H9 (cell line): ENCODE measurements around the gene TMCC2. TPM values are rescaled to one million over a fixed set of nuclear protein-coding genes. Genes with fewer than 3 reads are reported as not detected.

Experiments used
- DNase-seq: peaks from one replicate; pipeline ENCODE4 v3.0.0-alpha.2; 2017
- H2AFZ ChIP-seq: one replicate; pipeline ENCODE4 v1.6.1; 2013; ENCODE audit warnings: mild to moderate bottlenecking, low read length, control low read depth, moderate library complexity
- H2AK5ac ChIP-seq: 2 replicates; pipeline ENCODE4 v1.6.1; 2013; ENCODE audit warnings: low read length, control low read depth, mixed read lengths; ENCODE audit not compliant: insufficient read length
- H2BK120ac ChIP-seq: one replicate; pipeline ENCODE4 v1.6.1; 2013; ENCODE audit warnings: low read depth, mild to moderate bottlenecking, low read length, control low read depth, inconsistent platforms; ENCODE audit not compliant: poor library complexity, severe bottlenecking
- H2BK12ac ChIP-seq: 2 replicates; pipeline ENCODE4 v1.6.1; 2013; ENCODE audit warnings: low read length, control low read depth, mixed read lengths, low read depth; ENCODE audit not compliant: insufficient read length
- H2BK15ac ChIP-seq: 2 replicates; pipeline ENCODE4 v1.6.1; 2013; ENCODE audit warnings: low read depth, low read length, control low read depth
- H2BK20ac ChIP-seq: one replicate; pipeline ENCODE4 v1.6.1; 2013; ENCODE audit warnings: low read depth, mild to moderate bottlenecking, low read length, control low read depth, inconsistent platforms; ENCODE audit not compliant: poor library complexity, severe bottlenecking
- H2BK5ac ChIP-seq: 2 replicates; pipeline ENCODE4 v1.6.1; 2013; ENCODE audit warnings: low read length, control low read depth, mixed read lengths; ENCODE audit not compliant: insufficient read length
- H3K14ac ChIP-seq: 2 replicates; pipeline ENCODE4 v1.6.1; 2013; ENCODE audit warnings: low read length, control low read depth; ENCODE audit not compliant: insufficient read depth
- H3K18ac ChIP-seq: 2 replicates; pipeline ENCODE4 v1.6.1; 2013; ENCODE audit warnings: low read depth, mild to moderate bottlenecking, mixed read lengths, low read length, control low read depth; ENCODE audit not compliant: insufficient read length
- H3K23ac ChIP-seq: 2 replicates; pipeline ENCODE4 v1.6.1; 2013; ENCODE audit warnings: low read length, control low read depth, mixed read lengths, low read depth; ENCODE audit not compliant: insufficient read length
- H3K23me2 ChIP-seq: 2 replicates; pipeline ENCODE4 v1.6.1; 2013; ENCODE audit warnings: low read depth, mild to moderate bottlenecking, mixed read lengths, low read length, control low read depth; ENCODE audit not compliant: insufficient read length, poor library complexity, severe bottlenecking
- H3K27ac ChIP-seq: 2 replicates; pipeline ENCODE4 v1.5.1; 2013; ENCODE audit warnings: low read length, control low read depth, mixed read lengths, low read depth; ENCODE audit not compliant: insufficient read length
- H3K27me3 ChIP-seq: 2 replicates; pipeline ENCODE4 v1.6.1; 2013; ENCODE audit warnings: low read length, control low read depth, inconsistent platforms; ENCODE audit not compliant: insufficient read depth
- H3K4ac ChIP-seq: 2 replicates; pipeline ENCODE4 v1.6.1; 2013; ENCODE audit warnings: low read depth, mild to moderate bottlenecking, control low read depth, inconsistent platforms, low read length, moderate library complexity
- H3K4me1 ChIP-seq: 2 replicates; pipeline ENCODE4 v1.6.1; 2013; ENCODE audit warnings: low read length, control low read depth, inconsistent platforms; ENCODE audit not compliant: insufficient read depth
- H3K4me2 ChIP-seq: 2 replicates; pipeline ENCODE4 v1.6.1; 2013; ENCODE audit warnings: low read length, control low read depth, mixed read lengths; ENCODE audit not compliant: insufficient read length, insufficient read depth
- H3K56ac ChIP-seq: 2 replicates; pipeline ENCODE4 v1.6.1; 2013; ENCODE audit warnings: low read depth, mild to moderate bottlenecking, mixed read lengths, low read length, control low read depth; ENCODE audit not compliant: insufficient read length
- H3K79me1 ChIP-seq: 2 replicates; pipeline ENCODE4 v1.6.1; 2013; ENCODE audit warnings: low read depth, mild to moderate bottlenecking, moderate library complexity, low read length, control low read depth, inconsistent platforms; ENCODE audit not compliant: insufficient read depth, poor library complexity, severe bottlenecking
- H3K79me2 ChIP-seq: 2 replicates; pipeline ENCODE4 v1.6.1; 2013; ENCODE audit warnings: low read length, control low read depth, inconsistent platforms; ENCODE audit not compliant: insufficient read depth
- H3K9ac ChIP-seq: 2 replicates; pipeline ENCODE4 v1.6.1; 2013; ENCODE audit warnings: low read length, control low read depth, mixed read lengths; ENCODE audit not compliant: insufficient read length; ENCODE audit errors: extremely low read depth
- H3K9me3 ChIP-seq: one replicate; pipeline ENCODE4 v1.6.1; 2013; ENCODE audit warnings: low read depth, low read length, inconsistent platforms; ENCODE audit not compliant: control insufficient read depth
- H3T11ph ChIP-seq: one replicate; pipeline ENCODE4 v1.6.1; 2013; ENCODE audit warnings: mild to moderate bottlenecking, low read length, control low read depth, inconsistent platforms
- H4K20me1 ChIP-seq: one replicate; pipeline ENCODE4 v1.6.1; 2013; ENCODE audit not compliant: control insufficient read depth, insufficient read length, insufficient read depth
- H4K5ac ChIP-seq: 2 replicates; pipeline ENCODE4 v1.6.1; 2013; ENCODE audit warnings: low read depth, mild to moderate bottlenecking, mixed read lengths, low read length, control low read depth; ENCODE audit not compliant: insufficient read length
- H4K8ac ChIP-seq: replicated peaks from 2 replicates; pipeline ENCODE4 v1.6.1; 2013; ENCODE audit warnings: low read length, control low read depth, mixed read lengths, low read depth; ENCODE audit not compliant: insufficient read length
- H4K91ac ChIP-seq: 2 replicates; pipeline ENCODE4 v1.6.1; 2013; ENCODE audit warnings: low read depth, mild to moderate bottlenecking, moderate library complexity, mixed read lengths, low read length, control low read depth; ENCODE audit not compliant: insufficient read length
- H3K27ac Mint-ChIP-seq, 3 experiments: 2 replicates in 2 of 3; 3 replicates in 1 of 3; pipeline ENCODE4 v1.8.0; 2020 to 2021; ENCODE audit warnings: mixed read lengths in 3 of 3, mild to moderate bottlenecking in 1 of 3, moderate library complexity in 1 of 3
- H3K27me3 Mint-ChIP-seq: 2 replicates; pipeline ENCODE4 v1.8.0; 2021; ENCODE audit warnings: low read depth, mild to moderate bottlenecking, moderate library complexity, mixed read lengths
- H3K36me3 Mint-ChIP-seq, 3 experiments: 2 replicates in 2 of 3; 3 replicates in 1 of 3; pipeline ENCODE4 v1.8.0; 2020 to 2021; ENCODE audit warnings: low read depth in 3 of 3, mixed read lengths in 3 of 3; ENCODE audit not compliant: insufficient read depth in 1 of 3
- H3K4me1 Mint-ChIP-seq, 2 experiments: 2 replicates each; pipeline ENCODE4 v1.8.0; 2020; ENCODE audit warnings: mixed read lengths in 2 of 2
- H3K4me3 Mint-ChIP-seq, 2 experiments: 2 replicates in 1 of 2; 3 replicates in 1 of 2; pipeline ENCODE4 v1.8.0; 2020 to 2021; ENCODE audit warnings: mild to moderate bottlenecking in 2 of 2, mixed read lengths in 2 of 2, moderate library complexity in 1 of 2
- H3K9me3 Mint-ChIP-seq, 2 experiments: 2 replicates in 1 of 2; 3 replicates in 1 of 2; pipeline ENCODE4 v1.8.0; 2020; ENCODE audit warnings: mild to moderate bottlenecking in 2 of 2, mixed read lengths in 2 of 2, moderate library complexity in 1 of 2
- WGBS: extraction: QIAGEN DNeasy Blood & Tissue Kit; methylation state at CpG from one replicate; pipeline ENCODE4 v1.1.7; 2013; ENCODE audit warnings: missing lambda C conversion rate, low lambda C conversion rate, mixed read lengths; ENCODE audit not compliant: insufficient read length; ENCODE audit errors: extremely low coverage; 5-methylcytosine and 5-hydroxymethylcytosine counted together
- total RNA-seq: library from RNA; stranded (reverse); gene quantifications from 2 replicates; pipeline ENCODE4 v1.2.1, GENCODE V29; 2021
- TF ChIP-seq, protein P1 (sequence below): fragments of 200-600 bp; sonication (generic); conservative IDR thresholded peaks from 3 replicates; pipeline ENCODE4 v1.8.0; 2021; ENCODE audit warnings: antibody characterized with exemption, mild to moderate bottlenecking

Gene TMCC2
- total RNA-seq, 1 experiment from 2014 or later, result 11.7 TPM

DNA sequence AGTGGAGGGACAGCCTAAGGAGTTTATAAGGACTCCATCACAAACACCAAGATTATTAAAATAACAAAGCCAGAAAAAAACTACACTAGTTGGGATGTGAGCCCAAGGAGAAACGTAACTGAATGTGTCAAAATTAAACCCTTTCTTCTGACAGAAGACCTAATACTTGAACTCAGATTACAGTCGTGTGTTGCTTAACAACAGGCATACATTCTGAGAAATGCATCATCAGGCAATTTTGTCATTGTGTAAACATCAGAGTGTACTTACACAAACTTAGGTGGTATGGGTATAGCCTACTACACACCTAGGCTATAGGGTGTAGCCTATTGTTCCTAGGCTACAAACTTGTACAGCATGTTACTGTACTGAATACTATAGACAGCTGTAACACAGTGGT lies 39.6 kb upstream of the TMCC2 start:
- Histone ChIP-seq H3K4ac (no peak overlapping the region), H3K79me1 (peaks cover 4% of the 10 kb centered on the region), H2AFZ (no peak overlapping the region), H4K5ac (no peak overlapping the region), H2BK15ac (no peak overlapping the region), H3T11ph (no peak overlapping the region), H3K14ac (no peak overlapping the region), H2BK20ac (no peak overlapping the region), H3K18ac (no peak overlapping the region), H2AK5ac (no peak overlapping the region), H3K9me3 (no peaks in the 10 kb centered on the region), H4K91ac (no peak overlapping the region), H3K4me2 (no peak overlapping the region), H3K27ac (no peak overlapping the region), H3K4me1 (peaks cover 16% of the 10 kb centered on the region; the same call in 1 of the 2 replicates), H3K79me2 (peaks cover 1% of the 10 kb centered on the region; the same call in 1 of the 2 replicates), H2BK120ac (no peak overlapping the region), H3K23ac (no peak overlapping the region), H4K8ac (no peak overlapping the region), H3K9ac (no peak overlapping the region), H2BK5ac (no peak overlapping the region), H4K20me1 (no peaks in the 10 kb centered on the region), H2BK12ac (no peak overlapping the region), H3K56ac (no peak overlapping the region), H3K27me3 (no peaks in the 10 kb centered on the region), H3K23me2 (no peaks in the 10 kb centered on the region)
- TF ChIP-seq, protein P1, sequence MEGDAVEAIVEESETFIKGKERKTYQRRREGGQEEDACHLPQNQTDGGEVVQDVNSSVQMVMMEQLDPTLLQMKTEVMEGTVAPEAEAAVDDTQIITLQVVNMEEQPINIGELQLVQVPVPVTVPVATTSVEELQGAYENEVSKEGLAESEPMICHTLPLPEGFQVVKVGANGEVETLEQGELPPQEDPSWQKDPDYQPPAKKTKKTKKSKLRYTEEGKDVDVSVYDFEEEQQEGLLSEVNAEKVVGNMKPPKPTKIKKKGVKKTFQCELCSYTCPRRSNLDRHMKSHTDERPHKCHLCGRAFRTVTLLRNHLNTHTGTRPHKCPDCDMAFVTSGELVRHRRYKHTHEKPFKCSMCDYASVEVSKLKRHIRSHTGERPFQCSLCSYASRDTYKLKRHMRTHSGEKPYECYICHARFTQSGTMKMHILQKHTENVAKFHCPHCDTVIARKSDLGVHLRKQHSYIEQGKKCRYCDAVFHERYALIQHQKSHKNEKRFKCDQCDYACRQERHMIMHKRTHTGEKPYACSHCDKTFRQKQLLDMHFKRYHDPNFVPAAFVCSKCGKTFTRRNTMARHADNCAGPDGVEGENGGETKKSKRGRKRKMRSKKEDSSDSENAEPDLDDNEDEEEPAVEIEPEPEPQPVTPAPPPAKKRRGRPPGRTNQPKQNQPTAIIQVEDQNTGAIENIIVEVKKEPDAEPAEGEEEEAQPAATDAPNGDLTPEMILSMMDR, result no peak
- peaks cover under 1 to 3% (median 2%) of the 10 kb centered on the region in 3 experiments; a peak in 6 of 7 replicates for H3K36me3 Mint-ChIP-seq
- H3K4me3 Mint-ChIP-seq, result peak overlapping the region in 1 of 2 experiments; percentile 24; a peak in 2 of 5 replicates
- DNase-seq, result no peak
- H3K27ac Mint-ChIP-seq, result peak overlapping the region in 2 of 3 experiments; percentile 13 to 87; a peak in 2 of 7 replicates
- no CpG with 5 or more reads among the region's 2 CpGs for WGBS
- no peaks in the 10 kb centered on the region for H3K9me3 Mint-ChIP-seq
- H3K27me3 Mint-ChIP-seq, result no peaks in the 10 kb centered on the region
- H3K4me1 Mint-ChIP-seq, result peaks cover 54 to 62% of the 10 kb centered on the region in 2 experiments
